Fibroblast of gingiva (primary cell): ENCODE data around the gene CEACAM8.
"Not testable (repeated sequence)": the region's sequence is repeated elsewhere in the genome, so short reads cannot be mapped to it uniquely, and the experiment has no call there.

Source experiments
- DNase-seq: peaks from one replicate; pipeline ENCODE4 v3.0.0-alpha.2; 2011; ENCODE audit warnings: low read depth

The CEACAM8 gene

GRCh38 chr19:42571116-42571515, 23.6 kb downstream of the CEACAM8 start:
- DNase-seq: no peak

- DNase-seq: no peak
Observed at GRCh38 chr19:42569193-42569592, 25.5 kb downstream of the CEACAM8 start.

GRCh38 chr19:42568006-42568405, 26.7 kb downstream of the CEACAM8 start:
- no peak for DNase-seq

GRCh38 chr19:42567567-42567966, 27.2 kb downstream of the CEACAM8 start:
- DNase-seq: no peak

GRCh38 chr19:42563352-42564210, 31.1 kb downstream of the CEACAM8 start:
- peak; percentile 15 for DNase-seq

GRCh38 chr19:42561512-42561911, 33.2 kb downstream of the CEACAM8 start:
- no peak for DNase-seq

- no peak for DNase-seq
Observed at GRCh38 chr19:42560731-42561130, 34.0 kb downstream of the CEACAM8 start.

- no peak for DNase-seq
Observed at GRCh38 chr19:42558450-42559150, 36.1 kb downstream of the CEACAM8 start.

GRCh38 chr19:42557386-42557871, 37.3 kb downstream of the CEACAM8 start:
- DNase-seq: not testable (repeated sequence)

GRCh38 chr19:42555801-42556200, 38.9 kb downstream of the CEACAM8 start:
- DNase-seq: no peak

GRCh38 chr19:42555317-42555716, 39.4 kb downstream of the CEACAM8 start:
- no peak for DNase-seq

- no peak for DNase-seq
Observed at GRCh38 chr19:42554046-42554575, 40.6 kb downstream of the CEACAM8 start.

- peak; percentile 71 for DNase-seq
Observed at GRCh38 chr19:42553292-42554045, 41.3 kb downstream of the CEACAM8 start.

GRCh38 chr19:42552086-42553065, 42.3 kb downstream of the CEACAM8 start:
- DNase-seq: no peak

GRCh38 chr19:42550521-42550920, 44.2 kb downstream of the CEACAM8 start:
- DNase-seq: not testable (repeated sequence)

- DNase-seq: not testable (repeated sequence)
Observed at GRCh38 chr19:42549067-42549466, 45.7 kb downstream of the CEACAM8 start.

- DNase-seq: no peak
Observed at GRCh38 chr19:42548552-42548951, 46.2 kb downstream of the CEACAM8 start.

GRCh38 chr19:42547929-42548328, 46.8 kb downstream of the CEACAM8 start:
- no peak for DNase-seq

GRCh38 chr19:42546831-42547500, 47.8 kb downstream of the CEACAM8 start:
- no peak for DNase-seq

GRCh38 chr19:42544146-42544545, 50.6 kb downstream of the CEACAM8 start:
- DNase-seq: no peak
